Measurements from ENCODE around the gene ITGA11.

Gene ITGA11

DNA sequence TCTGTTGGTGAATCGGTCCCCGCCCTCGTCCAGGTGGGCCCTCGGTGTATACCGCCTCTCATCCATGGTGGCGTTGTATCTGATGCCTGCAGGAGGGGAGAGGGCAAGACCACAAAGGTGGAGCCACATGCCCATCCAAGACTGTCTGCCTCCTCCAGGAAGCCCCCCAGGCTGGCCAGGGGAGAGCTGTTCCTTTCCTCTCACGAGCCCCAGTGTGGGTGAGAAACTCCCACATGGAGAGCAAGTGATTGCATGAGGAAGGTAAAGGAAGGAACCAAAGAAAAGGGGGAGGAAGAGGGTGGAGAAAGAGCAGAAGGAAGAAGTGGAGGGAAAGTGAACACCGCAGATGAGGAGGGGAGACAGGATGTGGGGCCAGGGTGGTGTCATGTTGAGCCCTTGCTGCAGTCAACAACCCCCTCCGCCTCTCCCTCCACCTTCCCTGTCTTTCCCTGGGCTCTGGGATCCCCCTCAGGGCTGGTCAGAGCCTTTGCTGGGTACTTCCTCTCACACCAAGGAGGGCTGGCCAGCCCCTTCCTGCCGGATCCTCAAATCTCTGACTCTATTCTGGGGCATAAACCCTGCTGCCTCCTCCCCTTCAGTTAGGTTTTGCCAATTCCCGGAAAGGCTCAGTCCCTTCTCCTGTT is 105.1 kb downstream of the ITGA11 start:
- DNase-seq = no peak

GRCh38 chr15:68325726-68326125 is 106.2 kb downstream of the ITGA11 start:
- DNase-seq = no peak

DNA sequence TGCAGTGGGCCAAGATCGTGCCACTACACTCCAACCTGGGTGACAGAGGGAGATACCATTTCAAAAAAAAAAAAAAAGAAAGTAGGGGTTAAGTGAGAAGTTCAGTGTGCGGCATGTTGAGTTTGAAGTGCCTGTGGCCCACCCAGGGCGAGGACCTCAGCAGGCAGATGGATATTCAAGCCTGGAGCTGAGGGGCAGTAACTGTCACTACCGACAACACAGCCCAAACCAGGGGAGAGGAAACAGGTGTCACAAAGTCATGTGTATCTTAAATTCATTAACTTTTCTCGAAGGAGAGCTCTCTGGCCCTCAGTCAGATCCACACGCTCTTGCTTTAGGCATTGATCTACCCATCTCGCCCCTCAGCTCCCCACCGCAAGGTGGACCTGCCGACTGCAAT is 109.2 kb downstream of the ITGA11 start:
- DNase-seq = no peak

DNA sequence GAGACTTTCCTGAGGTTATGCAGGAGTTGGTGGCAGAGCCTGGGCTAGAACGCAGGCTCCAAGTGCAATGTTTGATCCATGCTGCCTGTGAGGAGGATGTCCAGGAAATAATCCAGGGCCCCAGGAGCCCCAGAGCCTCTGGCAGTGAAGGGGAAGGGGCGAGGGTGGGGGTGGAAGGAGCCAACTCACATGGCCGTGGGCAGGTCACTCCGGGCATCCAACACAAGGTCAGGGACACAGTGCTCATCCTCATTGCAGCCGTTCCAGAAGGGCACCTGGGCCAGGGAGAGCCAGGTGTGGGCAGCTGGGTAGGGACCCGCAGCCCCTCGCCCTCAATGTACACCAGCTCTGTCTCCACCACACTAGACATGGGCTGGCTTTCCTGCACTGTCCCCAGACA is 110.7 kb downstream of the ITGA11 start:
- no peak for DNase-seq

DNA sequence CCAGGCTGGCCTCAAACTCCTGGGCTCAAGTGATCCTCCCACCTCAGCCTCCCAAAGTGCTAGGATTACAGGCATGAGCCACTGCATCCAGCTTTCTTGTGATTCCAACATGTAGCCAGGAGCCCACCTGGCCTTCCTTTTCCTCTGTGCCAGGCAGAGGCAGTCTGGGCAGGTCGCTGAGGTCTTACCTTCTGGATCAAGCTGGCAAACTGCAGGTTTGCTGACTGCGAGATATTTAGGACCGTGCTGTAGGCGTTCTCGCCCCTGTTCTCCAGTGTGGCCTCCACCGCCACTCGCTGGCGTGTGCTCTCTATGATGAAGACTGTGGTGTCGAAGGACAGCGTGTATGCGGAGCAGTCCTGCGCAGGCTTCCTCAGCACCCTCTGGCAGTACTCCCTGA is 112.0 kb downstream of the ITGA11 start:
- no peak for DNase-seq

- no peak for DNase-seq
Observed at GRCh38 chr15:68318931-68319909, 112.7 kb downstream of the ITGA11 start.

- DNase-seq = no peak
Observed at GRCh38 chr15:68318008-68318835, 113.7 kb downstream of the ITGA11 start.

DNA sequence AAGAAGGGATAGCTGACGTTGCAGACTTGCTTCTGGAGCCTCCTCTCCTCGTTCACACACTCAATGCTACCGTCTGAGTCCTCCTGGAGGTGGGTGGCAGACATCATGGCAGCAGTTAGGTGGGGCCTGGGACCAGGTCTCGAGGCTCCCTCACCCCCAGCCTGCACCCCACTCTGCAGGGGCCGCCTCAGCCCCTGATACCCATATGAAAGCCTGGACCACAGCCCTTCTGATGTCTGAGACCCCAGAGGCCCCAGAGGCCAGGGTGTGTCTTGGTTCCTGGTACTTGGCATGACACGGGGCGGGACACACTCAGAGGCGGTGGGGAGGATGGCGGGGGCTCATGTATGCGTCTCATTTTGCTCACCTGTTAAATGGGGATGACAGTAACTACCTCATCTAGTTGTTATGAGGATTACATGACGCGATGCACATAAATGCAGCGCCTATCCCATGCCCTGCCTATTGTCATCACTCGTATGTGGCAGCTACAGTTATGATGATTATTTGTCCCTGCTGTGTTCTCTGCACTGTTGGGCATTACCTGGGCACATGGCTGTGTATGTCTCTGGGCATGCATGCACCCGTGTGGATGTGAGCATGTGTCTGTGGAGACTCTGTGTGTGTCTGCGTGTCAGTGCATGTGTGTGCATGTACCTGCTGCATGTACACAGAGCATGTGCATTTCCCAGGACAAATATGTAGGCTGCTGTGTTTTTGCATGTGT is 114.5 kb downstream of the ITGA11 start:
- no peak for DNase-seq

GRCh38 chr15:68316061-68316804 is 115.7 kb downstream of the ITGA11 start:
- DNase-seq = no peak

DNA sequence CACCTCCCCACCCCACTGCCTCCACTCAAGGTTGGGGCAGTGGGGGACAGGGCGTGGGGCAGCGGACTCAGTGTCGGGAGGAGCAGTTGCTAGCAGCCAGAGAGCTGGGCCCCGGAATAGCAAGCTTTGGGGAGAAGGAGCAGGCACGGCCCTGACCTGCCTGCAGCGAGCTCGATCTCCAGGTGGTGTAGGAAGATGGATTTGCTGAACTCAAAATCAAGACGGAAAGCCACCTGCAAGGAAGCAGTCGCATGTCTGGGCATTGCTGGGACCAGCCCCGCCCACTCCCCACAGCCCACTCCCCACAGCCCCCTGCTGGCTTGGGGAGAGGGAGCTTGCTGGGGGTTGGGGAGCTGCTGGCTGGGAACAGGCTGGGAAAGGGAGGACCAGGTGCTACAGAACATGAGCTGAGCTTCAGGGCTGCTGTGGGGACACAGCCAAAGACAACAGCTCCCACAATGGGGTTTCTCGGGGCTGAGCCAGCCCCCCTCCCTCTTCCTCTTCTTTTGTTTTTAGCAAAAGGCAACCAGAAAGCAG is 116.4 kb downstream of the ITGA11 start:
- DNase-seq = no peak

- no peak for DNase-seq
Observed at GRCh38 chr15:68315035-68315434, 116.9 kb downstream of the ITGA11 start.

- DNase-seq = no peak
Observed at GRCh38 chr15:68314563-68314962, 117.4 kb downstream of the ITGA11 start.

DNA sequence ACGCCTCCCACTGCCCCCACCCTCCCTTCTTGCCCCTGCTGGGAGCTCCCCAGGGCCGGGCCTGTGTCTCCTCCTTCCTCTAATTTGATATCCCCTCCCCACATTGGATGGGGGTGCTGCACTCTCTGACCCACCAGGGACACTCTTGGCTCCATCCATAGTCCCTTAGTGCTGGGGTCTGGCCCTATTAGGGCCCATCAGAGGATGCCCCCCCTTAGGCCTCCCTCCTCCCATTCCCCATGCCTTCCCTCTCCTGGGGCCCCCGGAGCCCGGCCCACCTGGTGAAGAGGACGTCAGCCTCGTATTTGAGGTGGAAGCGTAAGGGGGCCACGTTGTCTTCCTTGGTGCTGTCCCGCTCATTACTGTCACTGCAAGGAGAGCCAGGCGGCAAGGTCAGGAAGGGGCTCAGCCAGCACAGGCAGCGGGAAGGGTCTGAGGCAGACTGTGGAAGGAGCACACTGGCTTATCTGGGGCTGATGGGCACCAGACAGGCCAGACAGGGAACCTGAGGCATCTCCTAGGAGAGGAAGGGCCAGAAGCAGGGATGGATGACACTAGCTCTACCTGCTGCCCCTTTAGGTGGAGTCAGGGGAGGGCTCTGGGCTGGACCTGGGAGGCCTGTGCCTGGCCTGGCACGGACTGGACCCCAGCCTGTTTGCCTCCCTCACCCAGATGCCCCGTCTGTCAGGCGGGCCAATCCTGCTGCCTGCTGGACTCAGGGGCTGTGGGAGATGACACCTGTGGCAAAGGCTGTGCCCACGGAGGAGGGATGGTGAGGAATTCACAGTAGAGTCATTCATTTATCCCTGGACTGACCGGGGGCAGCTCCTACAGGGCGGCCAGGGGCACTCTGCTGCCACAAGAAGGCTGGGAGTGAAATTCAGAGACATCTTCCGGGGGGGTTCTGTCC is 118.2 kb downstream of the ITGA11 start:
- DNase-seq = no peak

- no peak for DNase-seq
Observed at GRCh38 chr15:68312701-68313204, 119.2 kb downstream of the ITGA11 start.

GRCh38 chr15:68311859-68312557 is 120.0 kb downstream of the ITGA11 start:
- DNase-seq = no peak

- DNase-seq = no peak
Observed at GRCh38 chr15:68311464-68311835, 120.5 kb downstream of the ITGA11 start.

GRCh38 chr15:68310804-68311463 is 121.0 kb downstream of the ITGA11 start:
- no peak for DNase-seq

DNA sequence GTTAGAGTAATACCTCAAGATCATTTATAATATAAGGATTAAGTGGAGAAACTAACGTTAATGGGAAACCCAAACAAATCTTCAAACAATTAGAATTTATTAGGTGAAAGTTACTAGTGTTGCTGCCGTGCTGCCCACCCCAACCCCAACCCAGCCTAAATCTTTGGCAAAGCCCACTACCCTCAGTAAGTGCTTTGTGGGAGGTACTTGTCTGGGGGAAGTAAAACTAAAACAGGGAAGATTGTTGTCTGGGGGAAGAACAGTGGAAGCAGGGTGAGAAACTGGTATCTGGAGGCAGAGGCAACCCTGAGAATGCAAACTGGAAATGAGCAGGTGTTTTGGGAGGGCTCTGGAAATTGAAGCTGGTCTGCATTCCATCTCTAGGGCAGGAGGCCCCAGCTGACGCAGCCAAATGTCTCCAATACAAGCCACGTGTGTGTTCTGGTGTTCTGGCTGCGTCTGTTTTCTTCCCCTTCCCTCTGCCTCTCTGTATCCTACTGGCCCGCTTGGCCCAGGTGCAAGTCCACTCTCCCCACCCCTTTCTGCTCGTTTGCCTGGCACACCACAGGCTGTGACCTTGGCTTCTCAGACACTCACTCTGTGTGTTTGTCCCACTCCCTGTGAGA is 121.7 kb downstream of the ITGA11 start:
- DNase-seq = no peak

Data from fibroblast of skin of abdomen (primary cell).